SK-N-SH treated with all-trans-retinoic acid at 6 μM for 48 hours (cell line): ENCODE measurements around the gene TNFRSF4.

Experiments
- ATAC-seq: fragments of 200-7000 bp; cut with Tn5 transposase; 3 replicates; pipeline ENCODE4 v1.9.1; 2020; ENCODE audit warnings: mild to moderate bottlenecking, moderate library complexity
- ARNTL ChIP-seq: fragments of 450-650 bp; formaldehyde crosslinking; IDR thresholded peaks from 2 replicates; pipeline ENCODE4 v1.5.0; 2020; ENCODE audit warnings: low read depth, mild to moderate bottlenecking, moderate library complexity, borderline replicate concordance
- BACH2 ChIP-seq: fragments of 250-450 bp; sonication (Bioruptor Pico); IDR thresholded peaks from 2 replicates; pipeline ENCODE4 v1.9.0; 2021; ENCODE audit warnings: mild to moderate bottlenecking, borderline replicate concordance
- CREB5 ChIP-seq: fragments of 250-450 bp; sonication (Bioruptor Pico); IDR thresholded peaks from 2 replicates; pipeline ENCODE4 v1.5.1; 2020; ENCODE audit warnings: low read depth, mild to moderate bottlenecking, moderate library complexity
- CSDC2 ChIP-seq: fragments of 250-450 bp; sonication (Bioruptor Pico); IDR thresholded peaks from 2 replicates; pipeline ENCODE4 v1.5.0; 2020; ENCODE audit warnings: mild to moderate bottlenecking, moderate library complexity
- CSRNP3 ChIP-seq: fragments of 250-450 bp; sonication (Bioruptor Pico); IDR thresholded peaks from 2 replicates; pipeline ENCODE4 v1.5.1; 2021; ENCODE audit warnings: mild to moderate bottlenecking, moderate library complexity
- ESRRG ChIP-seq: fragments of 250-450 bp; sonication (Bioruptor Pico); IDR thresholded peaks from 2 replicates; pipeline ENCODE4 v1.6.1; 2021; ENCODE audit warnings: mild to moderate bottlenecking
- GLIS3 ChIP-seq: fragments of 250-450 bp; sonication (Bioruptor Pico); IDR thresholded peaks from 2 replicates; pipeline ENCODE4 v1.5.0; 2020; ENCODE audit warnings: mild to moderate bottlenecking, moderate library complexity
- ISL1 ChIP-seq: fragments of 250-450 bp; sonication (Bioruptor Pico); IDR thresholded peaks from 2 replicates; pipeline ENCODE4 v2.1.2; 2022; ENCODE audit warnings: mild to moderate bottlenecking, moderate library complexity
- OSR1 ChIP-seq: fragments of 250-450 bp; sonication (Bioruptor Pico); IDR thresholded peaks from 2 replicates; pipeline ENCODE4 v1.8.0; 2022; ENCODE audit warnings: moderate library complexity, mild to moderate bottlenecking, inconsistent platforms
- POU6F1 ChIP-seq: fragments of 250-450 bp; sonication (Bioruptor Pico); IDR thresholded peaks from 2 replicates; pipeline ENCODE4 v1.8.0; 2021; ENCODE audit warnings: low read depth, mild to moderate bottlenecking, moderate library complexity, borderline replicate concordance
- PPARA ChIP-seq: fragments of 250-450 bp; sonication (Bioruptor Pico); IDR thresholded peaks from 2 replicates; pipeline ENCODE4 v1.5.0; 2020; ENCODE audit warnings: mild to moderate bottlenecking, borderline replicate concordance
- RARB ChIP-seq: fragments of 250-450 bp; sonication (Bioruptor Pico); IDR thresholded peaks from 2 replicates; pipeline ENCODE4 v1.8.0; 2021; ENCODE audit warnings: mild to moderate bottlenecking, moderate library complexity
- TCF4 ChIP-seq: fragments of 250-450 bp; sonication (Bioruptor Pico); IDR thresholded peaks from 2 replicates; pipeline ENCODE4 v1.8.0; 2021; ENCODE audit warnings: mild to moderate bottlenecking, moderate library complexity, borderline replicate concordance
- TOX ChIP-seq: fragments of 250-450 bp; sonication (Bioruptor Pico); IDR thresholded peaks from 2 replicates; pipeline ENCODE4 v1.8.0; 2021; ENCODE audit warnings: mild to moderate bottlenecking, moderate library complexity, borderline replicate concordance
- TSHZ2 ChIP-seq: fragments of 250-450 bp; sonication (Bioruptor Pico); IDR thresholded peaks from 2 replicates; pipeline ENCODE4 v1.5.0; 2020; ENCODE audit warnings: mild to moderate bottlenecking, moderate library complexity
- ZFP3 ChIP-seq: fragments of 250-450 bp; sonication (Bioruptor Pico); IDR thresholded peaks from 2 replicates; pipeline ENCODE4 v1.5.0; 2020; ENCODE audit warnings: mild to moderate bottlenecking, moderate library complexity
- ZFP30 ChIP-seq: fragments of 450-650 bp; formaldehyde crosslinking; IDR thresholded peaks from 2 replicates; pipeline ENCODE4 v1.5.0; 2022; ENCODE audit warnings: mild to moderate bottlenecking, moderate library complexity
- ZNF565 ChIP-seq: fragments of 450-650 bp; formaldehyde crosslinking; conservative IDR thresholded peaks from 2 replicates; pipeline ENCODE4 v1.5.0; 2020; ENCODE audit warnings: low read depth, mild to moderate bottlenecking, moderate library complexity
- ZNF70 ChIP-seq: fragments of 450-650 bp; formaldehyde crosslinking; IDR thresholded peaks from 2 replicates; pipeline ENCODE4 v1.5.0; 2020; ENCODE audit warnings: mild to moderate bottlenecking, moderate library complexity
- ZNF8 ChIP-seq: fragments of 450-650 bp; formaldehyde crosslinking; IDR thresholded peaks from 2 replicates; pipeline ENCODE4 v1.5.0; 2020; ENCODE audit warnings: mild to moderate bottlenecking, moderate library complexity

Gene TNFRSF4

GRCh38 chr1:1181129-1181937 is 32.6 kb downstream of the TNFRSF4 start:
- ATAC-seq, result no peak
- no peak for TF ChIP-seq TSHZ2
- no peak for TF ChIP-seq ARNTL (CRISPR knock-in tag)
- no peak for TF ChIP-seq ESRRG
- TF ChIP-seq, all 23 proteins: peak for 0

GRCh38 chr1:1179983-1180861 is 33.7 kb downstream of the TNFRSF4 start:
- no peak for ATAC-seq

GRCh38 chr1:1179346-1179982 is 34.5 kb downstream of the TNFRSF4 start:
- ATAC-seq, result no peak

More at GRCh38 chr1:1179983-1180861, 33.7 kb downstream of the TNFRSF4 start:
- TF ChIP-seq ZNF8 (CRISPR knock-in tag) (no peak), OSR1 (CRISPR knock-in tag) (no peak), TCF4 (CRISPR knock-in tag) (no peak), CREB5 (no peak), RARB (CRISPR knock-in tag) (no peak), ZFP3 (no peak), ARNTL (CRISPR knock-in tag) (no peak), ISL1 (CRISPR knock-in tag) (no peak), CSDC2 (CRISPR knock-in tag) (no peak), ZFP30 (CRISPR knock-in tag) (no peak), TOX (CRISPR knock-in tag) (no peak)

More at GRCh38 chr1:1179346-1179982, 34.5 kb downstream of the TNFRSF4 start:
- TF ChIP-seq CSRNP3 (CRISPR knock-in tag) (no peak), ISL1 (CRISPR knock-in tag) (no peak), ZNF70 (no peak), TOX (CRISPR knock-in tag) (no peak), GLIS3 (CRISPR knock-in tag) (no peak), CREB5 (no peak), TSHZ2 (no peak), OSR1 (CRISPR knock-in tag) (no peak), ARNTL (CRISPR knock-in tag) (no peak), ZFP3 (no peak), PPARA (no peak), ZNF565 (no peak), RARB (CRISPR knock-in tag) (no peak), ESRRG (no peak), BACH2 (no peak), TCF4 (CRISPR knock-in tag) (no peak), POU6F1 (CRISPR knock-in tag) (no peak), CSDC2 (CRISPR knock-in tag) (no peak)
- TF ChIP-seq, all 23 proteins: peak for 0
